NB4 (cell line): Measurements from ENCODE around the gene ROR2.
"Not testable (repeated sequence)": the region's sequence is repeated elsewhere in the genome, so short reads cannot be mapped to it uniquely, and the experiment has no call there.

Experiments
- DNase-seq: peaks from one replicate; pipeline ENCODE4 v3.0.0; 2010; ENCODE audit warnings: low read depth
- H3K4me3 ChIP-seq: one replicate; pipeline ENCODE4 v1.5.1; 2011; ENCODE audit warnings: mild to moderate bottlenecking, low read depth, low read length, moderate library complexity
- MYC ChIP-seq: IDR thresholded peaks from 2 replicates; pipeline ENCODE4 v1.6.1; 2011; ENCODE audit warnings: low read depth, low read length
- POLR2A ChIP-seq: IDR thresholded peaks from 2 replicates; pipeline ENCODE4 v1.6.1; 2011; ENCODE audit warnings: mild to moderate bottlenecking; ENCODE audit not compliant: insufficient read length; ENCODE audit errors: extremely low read depth
- TF ChIP-seq, protein P1 (sequence below): IDR thresholded peaks from 2 replicates; pipeline ENCODE4 v1.6.1; 2011; ENCODE audit warnings: low read depth, low read length
- TF ChIP-seq, protein P2 (sequence below): IDR thresholded peaks from one replicate; pipeline ENCODE4 v1.5.1; 2012; ENCODE audit warnings: low read depth, low read length

Gene ROR2

DNA sequence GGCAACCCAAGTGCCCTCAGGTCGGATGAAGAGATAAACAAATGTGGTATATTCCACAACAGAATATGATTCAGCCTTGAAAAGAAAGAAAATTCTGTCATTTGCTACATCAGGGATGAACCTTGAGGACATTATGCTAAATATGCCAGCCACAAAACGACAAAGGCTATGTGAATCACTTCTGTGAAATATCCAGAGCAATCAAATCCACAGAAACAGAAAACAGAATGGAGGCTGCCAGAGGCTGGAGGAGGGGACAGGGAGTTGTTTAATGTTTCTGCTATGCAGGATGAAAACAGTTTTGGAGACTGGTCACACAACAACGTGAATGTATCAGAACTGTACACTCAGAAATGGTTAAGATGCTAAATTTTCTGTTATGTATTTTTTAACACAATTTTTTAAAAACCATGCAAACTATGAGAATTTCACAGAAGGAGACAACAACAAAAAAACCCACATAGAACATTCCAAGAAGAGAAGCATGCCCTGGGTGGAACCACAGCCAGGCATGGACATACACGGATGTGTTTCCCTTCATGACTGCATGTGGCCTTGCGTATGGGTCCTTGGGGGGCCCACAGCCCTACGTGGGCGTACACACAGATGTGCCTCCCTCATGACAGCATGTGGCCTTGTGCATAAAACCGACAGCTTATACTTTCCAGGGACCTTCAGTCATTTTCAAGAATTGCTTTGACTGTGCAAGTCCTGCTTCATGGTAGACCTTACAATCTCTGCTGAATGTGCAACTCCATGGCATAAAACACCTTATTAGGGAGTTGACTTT lies 146.7 kb downstream of the ROR2 start:
- TF ChIP-seq, protein P1, sequence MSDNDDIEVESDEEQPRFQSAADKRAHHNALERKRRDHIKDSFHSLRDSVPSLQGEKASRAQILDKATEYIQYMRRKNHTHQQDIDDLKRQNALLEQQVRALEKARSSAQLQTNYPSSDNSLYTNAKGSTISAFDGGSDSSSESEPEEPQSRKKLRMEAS, result no peak
- TF ChIP-seq POLR2A, result no peak
- no peak for TF ChIP-seq MYC
- TF ChIP-seq, protein P2, sequence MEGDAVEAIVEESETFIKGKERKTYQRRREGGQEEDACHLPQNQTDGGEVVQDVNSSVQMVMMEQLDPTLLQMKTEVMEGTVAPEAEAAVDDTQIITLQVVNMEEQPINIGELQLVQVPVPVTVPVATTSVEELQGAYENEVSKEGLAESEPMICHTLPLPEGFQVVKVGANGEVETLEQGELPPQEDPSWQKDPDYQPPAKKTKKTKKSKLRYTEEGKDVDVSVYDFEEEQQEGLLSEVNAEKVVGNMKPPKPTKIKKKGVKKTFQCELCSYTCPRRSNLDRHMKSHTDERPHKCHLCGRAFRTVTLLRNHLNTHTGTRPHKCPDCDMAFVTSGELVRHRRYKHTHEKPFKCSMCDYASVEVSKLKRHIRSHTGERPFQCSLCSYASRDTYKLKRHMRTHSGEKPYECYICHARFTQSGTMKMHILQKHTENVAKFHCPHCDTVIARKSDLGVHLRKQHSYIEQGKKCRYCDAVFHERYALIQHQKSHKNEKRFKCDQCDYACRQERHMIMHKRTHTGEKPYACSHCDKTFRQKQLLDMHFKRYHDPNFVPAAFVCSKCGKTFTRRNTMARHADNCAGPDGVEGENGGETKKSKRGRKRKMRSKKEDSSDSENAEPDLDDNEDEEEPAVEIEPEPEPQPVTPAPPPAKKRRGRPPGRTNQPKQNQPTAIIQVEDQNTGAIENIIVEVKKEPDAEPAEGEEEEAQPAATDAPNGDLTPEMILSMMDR, result no peak
- no peak for DNase-seq
- no peak overlapping the region for H3K4me3 ChIP-seq

DNA sequence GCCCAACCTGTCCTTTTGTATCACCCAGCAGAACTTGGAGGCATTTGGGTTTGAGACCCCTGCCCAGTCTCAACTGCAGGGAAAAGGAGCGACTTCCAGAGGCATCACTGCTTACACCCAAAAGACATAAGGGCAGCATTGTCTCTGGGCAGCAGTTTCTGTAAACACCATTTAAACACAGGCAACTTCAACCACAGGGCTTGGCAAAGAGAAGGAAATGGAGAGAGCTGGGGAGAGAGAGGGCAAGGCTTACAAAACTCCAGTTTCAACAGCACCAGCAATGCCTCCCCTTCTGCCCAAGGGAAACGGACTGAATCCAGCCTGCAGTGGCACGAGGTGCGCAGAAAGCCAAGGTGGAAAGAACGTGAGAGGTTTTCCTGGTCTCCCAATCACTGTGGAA lies 147.6 kb downstream of the ROR2 start:
- TF ChIP-seq MYC, result no peak
- TF ChIP-seq, protein P1, result no peak
- TF ChIP-seq, protein P2, result no peak
- TF ChIP-seq POLR2A, result no peak
- no peak overlapping the region for H3K4me3 ChIP-seq
- no peak for DNase-seq

DNA sequence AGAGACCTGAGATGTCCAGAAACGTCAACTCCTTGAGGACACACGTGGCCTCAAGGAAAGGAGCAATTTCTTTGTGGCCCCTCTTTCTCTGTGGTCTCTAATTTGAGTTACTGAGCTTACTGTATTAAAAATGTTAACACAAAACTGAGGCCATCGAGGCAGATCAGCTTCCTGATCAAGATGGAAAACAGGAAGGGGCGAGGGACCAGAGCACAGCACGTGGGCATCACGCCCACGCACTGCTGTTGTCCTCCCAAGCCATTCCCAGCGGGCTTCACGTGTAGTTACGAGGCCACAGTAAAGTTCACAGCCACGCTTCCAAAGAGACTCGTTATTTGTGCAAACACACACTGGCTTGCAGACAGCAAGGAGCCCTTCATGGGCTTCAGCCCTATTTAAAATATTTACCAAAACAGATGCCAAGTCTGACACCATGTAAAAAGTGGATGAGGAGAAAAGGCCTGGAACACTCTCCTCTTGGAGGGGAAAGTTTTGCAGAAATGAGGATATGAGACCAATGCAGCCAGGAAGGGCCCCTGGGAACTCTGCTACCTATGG lies 149.5 kb downstream of the ROR2 start:
- H3K4me3 ChIP-seq, result no peak overlapping the region
- TF ChIP-seq, protein P1, result no peak
- TF ChIP-seq MYC, result no peak
- TF ChIP-seq, protein P2, result no peak
- TF ChIP-seq POLR2A, result no peak
- peak; percentile 44 for DNase-seq

DNA sequence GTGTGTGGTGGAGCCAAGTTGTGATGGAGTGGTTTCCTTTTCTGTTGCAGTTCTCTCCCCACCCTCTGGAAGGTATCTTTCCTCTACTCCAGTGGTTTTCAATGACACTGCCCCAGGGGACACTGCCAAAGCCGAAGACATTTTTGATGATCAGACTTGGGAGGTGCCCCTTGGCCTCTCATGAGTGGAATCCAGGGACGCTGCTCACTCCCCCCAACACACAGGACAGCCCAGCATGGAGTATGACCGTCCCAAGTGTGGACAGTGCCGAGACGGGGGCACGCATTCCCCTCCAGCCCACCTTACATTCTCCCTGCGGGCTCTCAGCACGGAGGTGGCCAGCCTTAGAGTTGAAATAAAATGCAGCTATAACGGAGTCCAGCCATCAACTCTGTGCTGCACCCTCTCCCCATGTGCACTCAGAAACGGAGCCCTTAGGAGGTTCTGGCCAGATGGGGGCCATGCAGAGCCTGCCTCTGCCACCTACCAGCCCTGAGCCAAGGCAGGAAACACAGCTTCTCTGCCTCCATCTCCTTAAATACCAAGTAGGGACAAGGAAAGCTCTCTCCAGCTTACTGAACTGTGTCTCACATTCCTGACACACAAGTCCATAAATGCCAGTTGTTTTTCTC lies 150.8 kb downstream of the ROR2 start:
- no peak overlapping the region for H3K4me3 ChIP-seq
- DNase-seq, result no peak
- TF ChIP-seq, protein P2, result no peak
- TF ChIP-seq, protein P1, result no peak
- TF ChIP-seq MYC (no peak), POLR2A (no peak)

DNA sequence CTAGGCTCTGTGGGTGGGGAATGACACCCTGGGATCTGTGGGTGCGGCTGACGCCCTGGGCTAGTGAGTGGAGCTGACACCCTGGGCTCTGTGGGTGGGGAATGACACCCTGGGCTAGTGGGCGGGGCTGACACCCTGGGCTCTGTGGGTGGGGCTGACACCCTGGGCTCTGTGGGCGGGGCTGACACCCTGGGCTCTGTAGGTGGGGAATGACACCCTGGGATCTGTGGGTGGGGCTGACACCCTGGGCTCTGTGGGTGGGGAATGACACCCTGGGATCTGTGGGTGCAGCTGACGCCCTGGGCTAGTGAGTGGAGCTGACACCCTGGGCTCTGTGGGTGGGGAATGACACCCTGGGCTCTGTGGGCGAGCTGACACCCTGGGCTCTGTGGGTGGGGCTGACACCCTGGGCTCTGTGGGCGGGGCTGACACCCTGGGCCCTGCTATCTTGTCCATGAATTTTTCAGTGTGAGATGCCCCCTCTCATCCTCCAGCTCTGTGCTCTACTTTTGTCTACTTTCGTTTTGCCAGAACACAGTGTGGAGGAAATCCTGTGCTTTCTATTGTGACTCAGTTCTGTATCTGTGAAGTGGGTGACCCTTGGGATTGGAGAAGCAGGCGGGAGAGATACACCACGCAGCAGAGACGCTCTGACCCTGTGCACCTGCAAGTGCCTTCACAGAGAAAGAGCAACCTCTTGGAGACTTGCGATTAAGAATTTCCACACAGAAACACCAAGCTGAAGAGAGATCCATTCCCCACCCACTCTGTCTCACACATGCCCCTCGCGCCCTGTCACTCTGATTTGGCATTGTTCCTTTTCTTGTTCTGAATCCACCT lies 151.5 kb downstream of the ROR2 start:
- H3K4me3 ChIP-seq, DNase-seq: not testable (repeated sequence)

DNA sequence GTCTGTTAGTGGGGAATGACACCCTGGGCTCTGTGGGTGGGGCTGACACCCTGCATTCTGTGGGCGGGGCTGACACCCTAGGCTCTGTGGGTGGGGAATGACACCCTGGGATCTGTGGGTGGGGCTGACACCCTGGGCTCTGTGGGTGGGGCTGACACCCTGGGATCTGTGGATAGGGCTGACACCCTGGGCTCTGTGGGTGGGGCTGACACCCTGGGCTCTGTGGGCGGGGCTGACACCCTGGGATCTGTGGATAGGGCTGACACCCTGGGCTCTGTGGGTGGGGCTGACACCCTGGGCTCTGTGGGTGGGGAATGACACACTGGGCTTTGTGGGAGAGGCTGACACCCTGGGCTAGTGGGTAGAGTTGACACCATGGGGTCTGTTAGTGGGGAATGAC lies 152.5 kb downstream of the ROR2 start:
- not testable (repeated sequence) for H3K4me3 ChIP-seq, DNase-seq

DNA sequence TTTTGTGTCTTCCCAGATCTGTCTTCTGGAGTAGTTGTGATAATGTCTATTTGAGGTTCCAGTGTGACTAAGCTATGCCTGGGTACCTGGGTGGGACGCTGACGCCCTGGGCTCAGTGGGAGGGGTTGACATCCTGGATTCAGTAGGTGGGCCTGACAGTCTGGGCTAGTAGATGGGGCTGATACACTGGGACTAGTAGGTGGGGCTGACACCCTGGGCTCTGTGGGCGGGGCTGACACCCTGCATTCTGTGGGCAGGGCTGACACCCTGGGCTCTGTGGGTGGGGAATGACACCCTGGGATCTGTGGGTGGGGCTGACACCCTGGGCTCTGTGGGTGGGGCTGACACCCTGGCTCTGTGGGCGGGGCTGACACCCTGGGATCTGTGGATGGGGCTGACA lies 153.5 kb downstream of the ROR2 start:
- peak; percentile 39 for DNase-seq
- not testable (repeated sequence) for H3K4me3 ChIP-seq
